T follicular helper cell (primary cell): Measurements from ENCODE around the gene TNNI3.
"Not testable (repeated sequence)": the region's sequence is repeated elsewhere in the genome, so short reads cannot be mapped to it uniquely, and the experiment has no call there.

Experiments
- DNase-seq: peaks from one replicate; pipeline ENCODE4 v3.0.0-alpha.2; 2020; ENCODE audit warnings: low read depth

Gene TNNI3

DNA sequence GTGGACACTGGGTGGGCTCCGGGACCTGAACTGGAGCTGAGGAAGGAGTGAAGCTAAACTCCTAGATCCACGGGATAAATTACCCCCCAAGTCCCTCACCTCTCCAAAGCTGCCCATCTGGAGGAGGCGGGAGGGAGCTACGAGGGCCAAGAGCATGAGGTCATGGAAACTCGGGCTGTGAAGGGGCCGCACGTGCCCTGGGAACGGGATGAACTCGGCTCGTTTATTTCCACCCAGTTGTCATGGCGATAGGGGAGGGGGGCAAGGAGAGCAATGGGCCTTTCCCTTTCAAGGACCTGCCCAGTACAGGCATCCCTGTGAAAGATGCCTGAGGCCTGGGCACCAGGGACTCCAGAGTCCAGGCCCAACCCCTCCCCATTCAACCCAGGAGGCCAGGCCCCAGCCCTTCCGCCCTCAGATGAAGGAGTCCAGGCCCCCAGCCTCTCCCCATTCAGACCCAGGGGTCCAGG, 43.9 kb downstream of the TNNI3 start:
- no peak for DNase-seq

DNA sequence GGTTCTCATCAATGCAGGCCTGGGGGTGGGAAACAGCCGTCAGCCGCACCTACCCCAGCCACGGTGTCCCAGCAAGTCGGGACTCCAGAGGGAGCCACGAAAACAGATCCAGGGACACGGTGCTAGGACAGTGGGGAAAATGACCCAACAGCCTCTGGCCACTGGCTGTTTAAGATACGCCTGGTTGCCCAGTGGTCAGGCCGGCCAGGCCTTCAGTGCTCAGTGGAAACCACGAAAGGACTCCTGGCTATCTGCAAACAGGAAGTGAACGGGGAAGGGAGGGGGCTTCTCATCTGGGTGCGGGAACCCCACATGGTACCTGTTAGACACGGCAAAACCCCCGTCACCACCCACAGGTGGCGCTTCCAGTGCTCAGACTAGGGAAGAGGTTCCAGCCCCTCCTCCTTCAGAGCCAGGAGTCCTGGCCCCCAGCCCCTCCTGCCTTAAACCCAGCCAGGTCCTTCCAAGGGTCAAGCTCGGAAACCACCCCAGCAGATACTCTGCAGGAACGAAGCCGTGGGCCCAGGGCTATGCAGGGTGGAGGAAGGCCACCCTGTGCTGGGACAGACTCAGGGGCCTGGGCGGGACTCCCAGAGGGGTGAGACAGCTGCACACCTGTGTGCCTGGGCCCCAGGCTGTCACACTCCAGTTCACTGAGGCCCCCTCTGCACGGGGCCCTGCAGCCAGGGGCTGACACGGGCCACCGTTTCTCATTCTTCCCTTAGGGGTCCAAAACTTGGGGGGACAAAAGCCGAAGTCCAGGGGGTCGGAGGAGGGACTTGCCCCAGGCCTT, 44.6 kb downstream of the TNNI3 start:
- DNase-seq: no peak

GRCh38 chr19:55112246-55112776, 45.2 kb downstream of the TNNI3 start:
- DNase-seq: no peak

GRCh38 chr19:55111238-55111831, 46.2 kb downstream of the TNNI3 start:
- no peak for DNase-seq

GRCh38 chr19:55109527-55110291, 47.8 kb downstream of the TNNI3 start:
- DNase-seq: no peak

- DNase-seq: not testable (repeated sequence)
These were observed 50.3 kb downstream of the TNNI3 start for GRCh38 chr19:55107252-55107651.

DNA sequence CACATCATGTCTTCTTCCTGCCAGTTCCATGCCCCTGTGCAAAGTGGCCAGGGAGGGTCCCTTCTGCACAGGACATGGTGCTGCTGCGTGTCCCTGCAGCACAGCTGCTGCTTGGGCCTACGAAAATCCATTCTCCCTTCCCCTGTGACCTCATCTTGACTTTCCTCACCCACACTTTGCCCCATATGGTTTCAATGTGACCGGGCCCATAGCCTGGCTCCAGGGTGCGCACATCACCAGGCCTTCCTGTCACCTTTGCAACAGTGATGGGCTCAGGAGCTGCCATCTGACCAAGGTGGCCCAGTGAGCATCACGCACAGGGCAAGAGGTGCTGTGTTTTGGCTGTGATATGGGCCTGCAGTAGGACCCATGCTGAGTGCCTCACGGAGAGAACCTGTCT, 50.9 kb downstream of the TNNI3 start:
- no peak for DNase-seq

DNA sequence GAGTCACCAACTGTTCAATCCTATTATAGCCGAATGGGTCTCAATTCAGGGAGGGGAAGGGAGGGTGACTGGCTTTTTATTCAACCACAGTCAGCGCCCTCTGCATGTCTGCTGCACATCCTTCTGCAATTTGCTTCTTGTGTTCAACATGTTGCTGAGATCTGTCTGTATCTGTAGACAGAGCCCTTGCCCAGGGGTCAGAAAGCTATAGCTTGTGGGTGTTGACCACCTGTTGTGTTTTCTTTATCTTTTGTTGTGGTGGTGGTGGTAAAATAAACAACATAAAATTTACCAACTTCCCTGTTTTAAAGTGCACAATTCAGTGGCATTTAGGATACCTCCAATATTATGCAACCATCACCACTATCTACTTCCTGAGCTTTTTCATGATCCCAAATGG, 52.3 kb downstream of the TNNI3 start:
- DNase-seq: no peak

DNA sequence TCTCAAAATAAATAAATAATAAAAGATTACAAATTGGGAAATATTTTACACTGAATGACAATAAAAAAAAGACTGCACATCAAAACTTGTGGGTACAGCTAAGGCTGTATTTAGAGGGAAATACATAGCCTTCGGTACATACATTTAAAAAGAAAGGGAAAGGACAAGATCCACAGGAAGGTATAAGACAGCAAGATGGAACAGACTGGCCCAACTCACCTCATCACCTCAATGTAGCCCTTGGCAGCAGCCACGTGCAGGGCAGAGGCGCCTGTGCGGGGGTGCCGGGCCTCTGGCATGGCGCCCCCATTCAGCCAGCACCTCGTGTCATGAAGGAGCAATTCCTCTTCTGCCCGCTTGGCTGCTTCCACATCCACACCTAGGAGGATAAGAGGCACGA, 54.3 kb downstream of the TNNI3 start:
- no peak for DNase-seq
